Measurements from ENCODE around the gene TMEM50B. TPM values are rescaled to one million over a fixed set of nuclear protein-coding genes. Genes with fewer than 3 reads are reported as not detected.

The TMEM50B gene
- 24.9 TPM for total RNA-seq (2013)
- polyA plus RNA-seq (10 to 100 TPM; 33.8 to 43.0 (median 38.2) TPM), polyA minus RNA-seq (5.8 and 9.2 TPM in 2 replicates), total RNA-seq (5.4 to 32.7 (median 24.4) reads per million in 11 experiments)

DNA sequence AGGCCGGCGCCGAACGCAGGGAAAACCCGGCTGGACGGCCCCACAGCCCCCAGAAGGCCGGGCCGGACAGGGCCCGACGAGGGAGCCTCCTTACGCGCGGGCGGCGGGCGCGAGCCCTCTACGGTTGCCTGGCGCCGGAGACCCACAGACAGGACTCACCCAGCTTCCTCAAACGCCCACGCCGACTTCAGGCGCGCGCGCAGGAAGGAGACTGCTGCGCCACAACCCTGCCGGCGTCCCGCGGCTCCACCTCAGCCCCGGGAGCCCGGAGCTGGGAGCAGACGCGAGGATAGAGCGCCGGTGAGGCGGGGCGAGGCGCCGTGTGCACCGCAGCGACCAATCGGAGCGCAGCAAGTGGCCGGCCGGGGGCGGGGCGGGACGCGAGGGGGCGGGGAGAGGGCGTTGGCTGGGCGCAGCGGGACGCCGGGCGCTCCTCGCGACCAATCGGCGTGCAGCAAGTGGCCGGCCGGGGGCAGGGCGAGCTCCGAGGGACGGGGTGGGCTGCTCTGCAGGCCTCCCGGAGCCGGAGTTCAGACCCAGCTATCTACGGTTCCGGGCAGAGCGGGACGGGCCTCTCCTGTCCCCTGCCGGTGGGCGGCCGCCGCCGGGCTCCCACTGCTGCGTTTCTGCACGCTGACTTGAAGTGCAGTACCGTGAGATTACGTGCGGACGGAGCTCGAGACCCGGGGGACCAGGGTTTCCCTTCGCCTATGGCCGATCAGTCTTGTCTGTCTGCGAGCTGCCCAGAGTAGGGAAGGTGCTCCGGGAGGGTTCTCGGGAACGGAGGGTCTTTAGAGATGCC lies at the start of gene TMEM50B:
TSS of gene TMEM50B (minus strand) at position 296 of the 802 bp plus-strand sequence. CDS start 11,089 bp downstream, outside the sequence.
- Histone ChIP-seq H3K4me3 (replicated peaks in 1 of 3; ENCODE audit: low read depth in 2 of 3, low read length in 3 of 3) (peak within 1 kb of the TSS; percentile 77 to 97 (median 88)), H3K4me1 (ENCODE audit: control insufficient read depth in 1 of 2, insufficient read depth in 2 of 2, low read length in 2 of 2) (peaks cover 21 to 33% of the 10 kb centered on the region in 2 donors), H3K9me3 (replicated peaks in 1 of 2; ENCODE audit: control insufficient read depth in 1 of 2, insufficient read depth in 1 of 2, low read length in 2 of 2) (no peaks in the 10 kb centered on the region), H3K4me2 (replicated peaks; ENCODE audit: extremely low read depth, low read length, poor library complexity, severe bottlenecking) (peak within 1 kb of the TSS; percentile 87), H3K79me2 (ENCODE audit: insufficient read depth, low read length) (peaks cover 37% of the 10 kb centered on the region), H3K27ac (ENCODE audit: low read depth in 1 of 2, low read length in 2 of 2) (peak within 1 kb of the TSS; percentile 77 to 94), H3K9ac (ENCODE audit: insufficient read depth, low read length, poor library complexity, severe bottlenecking) (peak within 1 kb of the TSS; percentile 98), H3K27me3 (ENCODE audit: control insufficient read depth in 2 of 2, insufficient read depth in 2 of 2, low read length in 2 of 2) (no peaks in the 10 kb centered on the region), H4K20me1 (ENCODE audit: insufficient read depth, low read length) (peaks cover 5% of the 10 kb centered on the region), H3K36me3 (replicated peaks in 1 of 2; ENCODE audit: control insufficient read depth in 1 of 2, insufficient read depth in 2 of 2, low read length in 2 of 2) (no peaks in the 10 kb centered on the region), H2AFZ (ENCODE audit: insufficient read depth, low read depth, low read length, poor library complexity, severe bottlenecking) (peak within 1 kb of the TSS; percentile 93)
- DNase-seq, result peak; percentile 96 to 97 (median 96)
- Mint-ChIP-seq H3K27me3 (ENCODE audit: low read depth in 3 of 3) (peaks cover 0 to 1% (median 0%) of the 10 kb centered on the region in 3 donors), H3K4me3 (peak within 1 kb of the TSS; percentile 90 to 96), H3K9me3 (peaks cover 0 to 2% (median 0%) of the 10 kb centered on the region in 7 donors), H3K27ac (peak within 1 kb of the TSS; percentile 87 to 97 (median 93)), H3K4me1 (peaks cover 24% of the 10 kb centered on the region), H3K36me3 (no peaks in the 10 kb centered on the region)
- WGBS (ENCODE audit: insufficient coverage), result under 1% methylated on average over 87 of the region's 93 CpGs
- intact Hi-C loops (cut with micrococcal nuclease), result loop anchor here (2.0 to 5.0 kb wide), 5 partner anchors 62 to 161 kb away; partner anchors contain the start of genes DONSON (in 2 of the 2), GART (in 2 of the 2), SON (in 2 of the 2) and CRYZL1 (in 1 of the 2)
- TF ChIP-seq, protein P1, sequence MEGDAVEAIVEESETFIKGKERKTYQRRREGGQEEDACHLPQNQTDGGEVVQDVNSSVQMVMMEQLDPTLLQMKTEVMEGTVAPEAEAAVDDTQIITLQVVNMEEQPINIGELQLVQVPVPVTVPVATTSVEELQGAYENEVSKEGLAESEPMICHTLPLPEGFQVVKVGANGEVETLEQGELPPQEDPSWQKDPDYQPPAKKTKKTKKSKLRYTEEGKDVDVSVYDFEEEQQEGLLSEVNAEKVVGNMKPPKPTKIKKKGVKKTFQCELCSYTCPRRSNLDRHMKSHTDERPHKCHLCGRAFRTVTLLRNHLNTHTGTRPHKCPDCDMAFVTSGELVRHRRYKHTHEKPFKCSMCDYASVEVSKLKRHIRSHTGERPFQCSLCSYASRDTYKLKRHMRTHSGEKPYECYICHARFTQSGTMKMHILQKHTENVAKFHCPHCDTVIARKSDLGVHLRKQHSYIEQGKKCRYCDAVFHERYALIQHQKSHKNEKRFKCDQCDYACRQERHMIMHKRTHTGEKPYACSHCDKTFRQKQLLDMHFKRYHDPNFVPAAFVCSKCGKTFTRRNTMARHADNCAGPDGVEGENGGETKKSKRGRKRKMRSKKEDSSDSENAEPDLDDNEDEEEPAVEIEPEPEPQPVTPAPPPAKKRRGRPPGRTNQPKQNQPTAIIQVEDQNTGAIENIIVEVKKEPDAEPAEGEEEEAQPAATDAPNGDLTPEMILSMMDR (IDR thresholded peaks at IDR 0.05), result peak; percentile 19

DNA sequence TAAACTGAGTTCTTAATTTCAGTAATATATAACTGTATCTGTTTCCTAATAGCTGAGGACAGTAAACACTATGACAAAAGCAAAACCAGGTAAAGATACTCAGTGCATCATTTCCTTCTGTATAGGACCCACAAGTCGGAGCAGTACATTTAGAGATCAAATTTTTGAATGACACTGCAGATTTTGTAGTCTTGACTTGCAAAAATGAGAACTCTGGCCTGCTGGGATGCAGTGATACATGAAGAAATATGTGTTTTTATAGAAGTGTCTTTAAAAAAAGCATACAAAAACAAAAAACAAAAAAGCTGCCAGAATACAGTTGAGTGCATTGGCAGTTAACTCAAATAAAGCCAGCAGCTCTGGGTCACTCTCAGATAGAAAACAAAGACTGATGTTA lies 43.2 kb upstream of the TMEM50B start:
- no peak overlapping the region for H3K27ac Mint-ChIP-seq
- no peak overlapping the region for H3K4me3 Mint-ChIP-seq
- peaks cover 13% of the 10 kb centered on the region for H3K4me1 Mint-ChIP-seq
- no peak overlapping the region for H3K9ac ChIP-seq (ENCODE audit: insufficient read depth, low read length, poor library complexity, severe bottlenecking)
- no peaks in the 10 kb centered on the region for H3K27me3 ChIP-seq (ENCODE audit: control insufficient read depth in 2 of 2, insufficient read depth in 2 of 2, low read length in 2 of 2)
- H3K4me2 ChIP-seq (replicated peaks; ENCODE audit: extremely low read depth, low read length, poor library complexity, severe bottlenecking), result no peak overlapping the region
- H3K27ac ChIP-seq (ENCODE audit: low read depth in 1 of 2, low read length in 2 of 2), result no peak overlapping the region
- H3K27me3 Mint-ChIP-seq (ENCODE audit: low read depth in 3 of 3), result no peaks in the 10 kb centered on the region
- no peaks in the 10 kb centered on the region for H3K79me2 ChIP-seq (ENCODE audit: insufficient read depth, low read length)
- no peak overlapping the region for H2AFZ ChIP-seq (ENCODE audit: insufficient read depth, low read depth, low read length, poor library complexity, severe bottlenecking)
- H3K4me1 ChIP-seq (ENCODE audit: control insufficient read depth in 1 of 2, insufficient read depth in 2 of 2, low read length in 2 of 2), result peaks cover 11% of the 10 kb centered on the region in 2 donors
- intact Hi-C loops (cut with micrococcal nuclease), result no loop called here
- H3K36me3 ChIP-seq (replicated peaks in 1 of 2; ENCODE audit: control insufficient read depth in 1 of 2, insufficient read depth in 2 of 2, low read length in 2 of 2), result peaks cover 45 to 53% of the 10 kb centered on the region in 2 donors
- H3K36me3 Mint-ChIP-seq, result peaks cover 34 to 56% of the 10 kb centered on the region in 2 donors
- no peak overlapping the region for H3K4me3 ChIP-seq (replicated peaks in 1 of 3; ENCODE audit: low read depth in 2 of 3, low read length in 3 of 3)
- H3K9me3 ChIP-seq (replicated peaks in 1 of 2; ENCODE audit: control insufficient read depth in 1 of 2, insufficient read depth in 1 of 2, low read length in 2 of 2), result no peaks in the 10 kb centered on the region
- H3K9me3 Mint-ChIP-seq, result no peaks in the 10 kb centered on the region
- no CpG with 5 or more reads among the region's 1 CpG for WGBS (ENCODE audit: insufficient coverage)
- no peaks in the 10 kb centered on the region for H4K20me1 ChIP-seq (ENCODE audit: insufficient read depth, low read length)
- no peak for DNase-seq
- TF ChIP-seq, protein P1 (IDR thresholded peaks at IDR 0.05), result no peak
